GM18907 (cell line): Measurements from ENCODE around the gene PEPD.

Experiments
- ATAC-seq: cut with Tn5 transposase; IDR thresholded peaks from one replicate; pipeline ENCODE4 v1.9.1; 2021; ENCODE audit warnings: mild to moderate bottlenecking, moderate library complexity; ENCODE audit not compliant: unreplicated experiment

PEPD gene

GRCh38 chr19:33428627-33429125, 92.9 kb downstream of the PEPD start:
- no peak for ATAC-seq

GRCh38 chr19:33427801-33428626, 93.6 kb downstream of the PEPD start:
- ATAC-seq: no peak

- ATAC-seq: no peak
Observed at GRCh38 chr19:33426621-33427361, 94.8 kb downstream of the PEPD start.

- no peak for ATAC-seq
Observed at GRCh38 chr19:33424181-33424580, 97.4 kb downstream of the PEPD start.

GRCh38 chr19:33422369-33423180, 99.0 kb downstream of the PEPD start:
- ATAC-seq: no peak

- ATAC-seq: no peak
Observed at GRCh38 chr19:33421368-33421767, 100.2 kb downstream of the PEPD start.

GRCh38 chr19:33420821-33421220, 100.8 kb downstream of the PEPD start:
- ATAC-seq: no peak

- no peak for ATAC-seq
Observed at GRCh38 chr19:33419788-33420130, 101.8 kb downstream of the PEPD start.

- no peak for ATAC-seq
Observed at GRCh38 chr19:33418871-33419787, 102.5 kb downstream of the PEPD start.

- ATAC-seq: no peak
Observed at GRCh38 chr19:33418461-33418860, 103.1 kb downstream of the PEPD start.

- ATAC-seq: no peak
Observed at GRCh38 chr19:33417751-33418150, 103.8 kb downstream of the PEPD start.

- peak; percentile 59 for ATAC-seq
Observed at GRCh38 chr19:33416307-33417215, 105.0 kb downstream of the PEPD start.

- no peak for ATAC-seq
Observed at GRCh38 chr19:33414667-33415605, 106.7 kb downstream of the PEPD start.

GRCh38 chr19:33413868-33414666, 107.5 kb downstream of the PEPD start:
- no peak for ATAC-seq

GRCh38 chr19:33413426-33413725, 108.2 kb downstream of the PEPD start:
- ATAC-seq: no peak

- no peak for ATAC-seq
Observed at GRCh38 chr19:33412601-33413425, 108.8 kb downstream of the PEPD start.
